TTC549 (cell line): ENCODE data around the gene RAB3GAP2.
"Not testable (repeated sequence)": the region's sequence is repeated elsewhere in the genome, so short reads cannot be mapped to it uniquely, and the experiment has no call there.

Experiments used
- FAIRE-seq: peaks from 2 replicates; lab custom pipeline; 2012; peaks lifted over from hg19 to GRCh38; lab: Jason Lieb, UNC

The RAB3GAP2 gene

GRCh38 chr1:220188538-220188937 is 83.7 kb downstream of the RAB3GAP2 start:
- no peak for FAIRE-seq

- FAIRE-seq, result no peak
Measured at GRCh38 chr1:220186752-220187151, 85.5 kb downstream of the RAB3GAP2 start.

GRCh38 chr1:220184506-220184905 is 87.7 kb downstream of the RAB3GAP2 start:
- peak; percentile 94 for FAIRE-seq

- FAIRE-seq, result no peak
Measured at GRCh38 chr1:220182656-220183055, 89.6 kb downstream of the RAB3GAP2 start.

- FAIRE-seq, result no peak
Measured at GRCh38 chr1:220182111-220182510, 90.1 kb downstream of the RAB3GAP2 start.

GRCh38 chr1:220176540-220176939 is 95.7 kb downstream of the RAB3GAP2 start:
- FAIRE-seq, result no peak

- FAIRE-seq, result no peak
Measured at GRCh38 chr1:220170836-220171526, 101.3 kb downstream of the RAB3GAP2 start.

GRCh38 chr1:220169887-220170286 is 102.4 kb downstream of the RAB3GAP2 start:
- FAIRE-seq, result not testable (repeated sequence)

- FAIRE-seq, result no peak
Measured at GRCh38 chr1:220166853-220167252, 105.4 kb downstream of the RAB3GAP2 start.

GRCh38 chr1:220164517-220164916 is 107.7 kb downstream of the RAB3GAP2 start:
- no peak for FAIRE-seq

- FAIRE-seq, result no peak
Measured at GRCh38 chr1:220164116-220164515, 108.1 kb downstream of the RAB3GAP2 start.

- FAIRE-seq, result no peak
Measured at GRCh38 chr1:220160027-220160426, 112.2 kb downstream of the RAB3GAP2 start.

GRCh38 chr1:220159041-220159440 is 113.2 kb downstream of the RAB3GAP2 start:
- FAIRE-seq, result peak; percentile 63

GRCh38 chr1:220158530-220158929 is 113.7 kb downstream of the RAB3GAP2 start:
- FAIRE-seq, result not testable (repeated sequence)

- FAIRE-seq, result no peak
Measured at GRCh38 chr1:220157738-220158137, 114.5 kb downstream of the RAB3GAP2 start.

GRCh38 chr1:220156620-220157146 is 115.6 kb downstream of the RAB3GAP2 start:
- no peak for FAIRE-seq

- no peak for FAIRE-seq
Measured at GRCh38 chr1:220153147-220153546, 119.1 kb downstream of the RAB3GAP2 start.

- FAIRE-seq, result peak; percentile 3
Measured at GRCh38 chr1:220151454-220151853, 120.8 kb downstream of the RAB3GAP2 start.

- peak; percentile 54 for FAIRE-seq
Measured at GRCh38 chr1:220149742-220150141, 122.5 kb downstream of the RAB3GAP2 start.

- FAIRE-seq, result no peak
Measured at GRCh38 chr1:220144051-220144450, 128.2 kb downstream of the RAB3GAP2 start.

- no peak for FAIRE-seq
Measured at GRCh38 chr1:220139966-220140365, 132.3 kb downstream of the RAB3GAP2 start.

- FAIRE-seq, result no peak
Measured at GRCh38 chr1:220137019-220137786, 135.1 kb downstream of the RAB3GAP2 start.

GRCh38 chr1:220135755-220136154 is 136.5 kb downstream of the RAB3GAP2 start:
- FAIRE-seq, result peak; percentile 70
